Loucy (cell line): Measurements from ENCODE around the gene SH3BP4.

Experiments used
- CTCF ChIP-seq: fragments of 200-600 bp; sonication (generic); conservative IDR thresholded peaks from 2 replicates; pipeline ENCODE4 v1.5.1; 2014; ENCODE audit warnings: mild to moderate bottlenecking, antibody characterized with exemption, low read length
- EZH2phosphoT487 ChIP-seq: fragments of 200-600 bp; IDR thresholded peaks from 2 replicates; pipeline ENCODE4 v1.6.1; 2018; ENCODE audit warnings: antibody characterized with exemption, mild to moderate bottlenecking, moderate library complexity, borderline replicate concordance

GRCh38 chr2:235056768-235057167 is 105.0 kb downstream of the SH3BP4 start:
- TF ChIP-seq CTCF, result no peak
- TF ChIP-seq EZH2phosphoT487, result no peak
